ENCODE results near the gene MRAP.

MRAP gene

DNA sequence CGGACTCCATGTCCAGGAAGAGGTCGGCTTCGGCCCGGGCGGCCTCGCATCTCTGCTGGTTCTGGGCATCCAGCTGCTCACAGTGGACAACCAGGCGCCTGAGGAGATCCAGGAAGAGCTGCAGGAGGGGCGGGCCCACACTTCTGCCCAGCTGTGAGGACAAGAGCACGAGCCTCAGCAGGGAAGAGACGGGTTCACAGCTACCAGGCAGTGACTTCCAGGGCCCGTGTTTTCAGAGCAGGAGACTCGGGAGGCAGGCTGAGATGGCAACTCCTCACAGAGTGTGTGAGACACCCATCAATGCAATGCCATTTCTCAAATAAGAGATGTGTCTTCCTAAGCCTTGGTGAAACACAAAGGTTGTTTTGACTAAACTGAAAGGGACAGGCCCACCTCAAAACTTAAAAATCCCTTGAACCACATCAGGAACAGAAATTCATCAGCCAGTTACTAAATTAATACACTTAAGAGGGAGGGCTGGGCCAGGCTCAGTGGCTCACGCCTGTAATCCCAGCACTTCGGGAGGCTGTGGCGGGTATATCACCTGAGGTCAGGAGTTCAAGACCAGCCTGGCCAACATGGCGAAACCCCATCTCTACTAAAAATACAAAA, 50.8 kb downstream of the MRAP start:
- no peak for DNase-seq (ENCODE audit: low read depth, low spot score)

DNA sequence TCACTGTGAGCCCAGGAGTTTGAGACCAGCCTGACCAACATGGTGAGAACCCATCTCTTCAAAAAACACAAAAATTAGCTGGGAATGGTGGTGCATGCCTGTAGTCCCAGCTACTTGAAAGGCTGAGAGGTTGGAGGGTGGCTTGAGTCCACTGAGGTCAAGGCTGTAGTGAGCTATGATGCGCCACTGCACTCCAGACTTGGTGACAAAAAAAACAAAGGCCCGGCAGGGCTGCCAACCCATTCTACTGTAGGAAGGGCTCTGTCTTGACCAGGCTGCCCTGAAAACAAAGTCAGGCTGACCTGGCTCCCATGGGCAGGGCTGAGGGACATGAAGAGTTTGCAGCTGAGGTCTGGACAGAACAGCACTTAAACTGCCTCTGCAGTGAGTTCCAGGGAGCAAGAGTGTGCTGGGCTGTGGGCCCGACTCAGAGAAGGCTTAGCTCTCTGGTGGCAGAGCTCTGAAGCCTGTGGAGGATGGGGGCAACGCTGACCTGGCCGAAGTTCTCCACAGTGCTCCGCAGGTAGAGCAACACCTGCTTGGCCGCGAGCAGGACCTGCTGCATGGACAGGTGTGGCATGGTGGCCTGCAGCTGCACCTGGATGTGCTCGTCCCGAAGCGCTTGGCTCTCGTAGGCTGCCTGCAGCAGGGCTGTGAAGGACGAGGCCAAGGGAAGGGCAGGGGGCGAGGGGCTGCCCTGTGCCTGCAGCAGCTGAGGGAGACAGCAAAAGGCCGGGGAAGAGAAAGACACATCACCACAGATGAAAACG, 51.7 kb downstream of the MRAP start:
- no peak for DNase-seq (ENCODE audit: low read depth, low spot score)

DNA sequence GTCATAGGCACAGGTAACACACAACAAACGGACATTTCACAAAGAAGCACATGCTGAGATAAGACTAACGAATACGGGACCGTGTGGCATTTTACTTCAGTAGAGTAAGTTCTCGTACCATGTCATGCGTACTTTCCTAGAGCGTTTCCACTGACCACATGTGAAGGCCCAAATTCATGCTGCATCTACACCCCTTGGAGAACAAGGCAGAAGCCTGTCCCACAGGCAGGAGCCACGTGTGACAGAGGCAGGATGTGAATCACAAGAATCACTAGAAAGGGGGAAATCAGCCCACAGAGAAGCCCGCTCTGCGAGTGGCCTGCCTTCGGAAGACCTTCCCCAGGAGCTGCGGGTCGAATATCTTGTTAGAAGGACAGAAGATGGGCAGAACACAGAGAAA, 52.3 kb downstream of the MRAP start:
- DNase-seq (ENCODE audit: low read depth, low spot score), result no peak

DNA sequence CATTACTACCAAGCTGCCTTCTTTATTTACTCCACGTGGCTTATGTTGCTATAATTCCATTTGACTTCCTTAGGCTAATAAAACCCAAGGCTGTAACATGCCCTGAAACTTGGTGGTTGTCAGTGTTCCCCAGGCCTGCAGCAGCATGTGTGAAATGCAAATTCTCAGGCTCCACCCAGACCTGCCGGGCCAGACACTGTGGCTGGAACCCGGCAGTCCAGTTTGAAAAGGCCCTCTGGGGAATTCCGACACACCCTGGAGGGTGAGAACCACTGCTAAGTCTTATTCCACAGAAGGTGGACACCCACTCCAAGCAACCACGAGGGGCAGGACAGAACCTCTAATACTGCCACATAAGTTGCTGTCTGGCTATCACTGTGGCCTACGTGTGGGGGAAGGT, 52.8 kb downstream of the MRAP start:
- no peak for DNase-seq (ENCODE audit: low read depth, low spot score)

DNA sequence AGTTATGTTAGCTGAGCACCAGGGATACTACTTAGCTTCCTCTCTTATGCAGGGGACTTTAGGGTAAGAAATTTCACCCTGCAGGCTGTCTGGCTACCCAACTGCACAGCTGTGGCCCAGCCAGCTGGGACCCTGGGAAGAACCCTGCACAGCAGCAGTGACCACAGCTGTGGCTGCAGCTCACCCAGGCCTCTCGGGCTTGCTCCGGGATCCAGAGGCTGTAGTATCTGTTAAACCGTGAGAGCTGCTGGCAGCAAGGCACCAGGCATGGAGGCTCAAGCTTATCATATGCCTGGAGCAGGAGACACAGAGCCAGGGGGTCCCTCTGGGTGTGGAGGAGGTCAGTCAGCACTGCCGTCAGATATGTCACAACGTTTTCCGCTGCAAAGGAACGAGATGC, 53.9 kb downstream of the MRAP start:
- DNase-seq (ENCODE audit: low read depth, low spot score), result no peak

DNA sequence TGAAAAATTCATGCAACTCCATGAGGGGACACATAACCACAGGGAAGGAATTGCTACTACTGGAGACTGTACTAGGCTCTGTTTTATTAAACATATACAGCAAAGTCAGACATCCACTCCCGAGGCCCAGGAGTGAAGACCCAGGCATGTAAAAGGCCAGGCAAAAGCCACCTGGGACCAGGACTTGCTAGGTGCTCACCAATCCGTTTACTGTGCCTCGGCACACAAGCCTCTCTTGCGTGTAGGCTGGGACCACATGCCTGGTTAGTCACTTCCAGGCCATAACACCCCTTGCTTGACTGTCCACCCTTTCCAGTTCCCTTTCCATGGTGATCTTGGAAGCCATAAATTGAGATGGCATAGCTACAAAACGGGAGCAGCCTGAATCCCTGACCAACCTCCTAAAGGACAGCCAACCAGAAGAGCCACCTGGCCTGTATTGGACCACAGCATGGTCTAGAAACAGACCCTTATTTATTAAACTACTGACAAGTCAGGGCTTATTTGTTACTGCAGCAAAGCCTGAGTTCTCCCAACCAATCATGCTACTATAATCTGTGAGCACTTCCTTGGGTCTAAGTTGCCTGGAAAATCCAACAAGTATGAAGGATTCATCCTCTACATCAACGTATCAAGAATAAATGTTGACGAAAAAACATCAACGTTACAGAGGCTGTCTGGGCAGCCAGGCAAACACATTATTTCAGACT, 54.5 kb downstream of the MRAP start:
- no peak for DNase-seq (ENCODE audit: low read depth, low spot score)

DNA sequence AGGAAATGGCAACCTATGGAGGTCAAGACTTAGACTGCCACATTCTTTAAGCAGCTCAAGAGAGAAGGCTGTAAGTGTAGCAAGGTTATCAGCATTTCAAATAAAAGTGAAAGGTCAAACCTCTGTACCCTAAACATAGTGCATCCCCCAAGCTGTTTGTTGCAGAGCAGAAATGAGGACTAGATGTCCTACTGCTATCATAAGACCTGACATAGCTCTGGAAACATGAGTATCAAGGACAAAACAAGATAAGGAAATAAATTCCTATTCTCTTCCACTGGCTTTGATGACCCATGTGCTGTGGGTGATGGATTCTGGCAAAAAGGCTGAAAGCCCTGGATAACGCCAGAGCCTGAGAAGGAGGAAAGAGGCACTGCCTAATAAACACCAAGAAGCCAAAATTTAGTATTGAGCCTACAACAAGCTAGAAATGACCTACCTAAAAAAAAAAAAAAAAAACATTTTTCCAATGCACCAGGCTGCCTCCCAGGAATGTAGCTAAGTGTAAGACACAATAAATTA, 58.3 kb downstream of the MRAP start:
- DNase-seq (ENCODE audit: low read depth, low spot score), result no peak

DNA sequence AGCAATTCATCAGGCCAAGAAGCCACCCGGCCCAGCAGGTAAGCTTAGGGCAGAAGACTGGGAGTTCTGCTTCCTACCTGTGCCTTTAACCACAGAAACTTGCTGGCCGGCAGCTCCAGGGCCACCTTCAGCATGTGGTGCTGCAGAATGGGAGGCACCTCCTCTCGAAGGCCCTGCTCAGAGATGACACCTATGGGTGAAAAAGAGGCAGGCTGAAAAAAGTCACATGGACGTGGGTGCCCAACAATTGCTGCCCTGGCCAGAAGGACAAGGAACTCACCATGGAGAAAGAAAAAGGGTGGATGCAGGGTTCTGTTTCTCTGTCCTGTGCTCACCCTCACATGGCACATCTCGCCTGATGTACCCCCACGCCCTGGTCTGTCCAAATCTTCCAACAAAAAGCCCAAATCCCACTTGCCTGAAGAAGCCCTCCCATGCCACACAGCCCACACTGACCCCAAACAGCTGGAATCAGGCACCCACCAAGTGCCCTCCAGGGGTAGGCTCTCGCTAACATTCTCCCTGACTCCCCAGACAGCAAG, 61.1 kb downstream of the MRAP start:
- DNase-seq (ENCODE audit: low read depth, low spot score), result no peak

DNA sequence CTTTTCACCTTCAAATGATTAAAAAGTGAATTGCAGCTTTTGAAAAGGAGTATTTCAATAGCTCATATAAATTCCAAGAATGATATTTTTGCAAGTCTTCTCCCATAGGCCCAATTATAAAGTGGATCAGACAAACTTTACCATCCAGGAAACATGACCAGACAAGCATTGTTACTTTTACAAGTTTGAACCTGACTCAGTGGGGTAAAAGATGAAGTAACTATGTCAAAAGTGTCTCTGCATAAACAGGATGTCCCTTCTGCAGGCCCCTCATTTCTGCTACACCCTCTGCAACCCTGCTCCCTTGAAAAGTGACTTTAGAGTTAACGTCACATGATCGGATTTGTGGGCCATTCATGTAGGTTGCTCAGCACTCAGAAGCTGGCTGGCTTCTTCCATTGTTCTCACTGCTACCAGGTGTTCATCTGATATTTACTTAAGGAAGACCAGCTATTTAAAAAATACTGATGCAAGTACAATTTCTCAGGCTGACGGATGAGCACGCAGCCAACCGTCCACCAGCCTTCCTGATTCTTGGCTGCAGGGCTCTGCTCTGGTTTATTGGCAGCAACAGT, 61.8 kb downstream of the MRAP start:
- DNase-seq (ENCODE audit: low read depth, low spot score), result no peak
